Testis (tissue), 3 donors: ENCODE results near the gene KRTAP6-2. TPM values are rescaled to one million over a fixed set of nuclear protein-coding genes. Genes with fewer than 3 reads are reported as not detected.

ENCODE experiments used
- polyA plus RNA-seq: library from polyadenylated mRNA; stranded (reverse); fragments of 350-450 nt; fragmentation: Illumina TruSeq; extraction: RNeasy Lipid Tissue Mini Kit (QIAGEN cat#74804); gene quantifications from one replicate; pipeline ENCODE4 v1.2.3, GENCODE V29; 2014; ENCODE audit warnings: low read depth, low replicate concordance; ENCODE audit not compliant: insufficient read depth
- small RNA-seq, 2 donors: library from RNA; depleted of rRNA; stranded (forward); fragments of <200 nt; gene quantifications; one replicate each; pipeline ENCODE3, GENCODE V24; 2016
- total RNA-seq, 2 donors: library from RNA; depleted of rRNA; stranded (reverse); fragments of >200 nt; gene quantifications; one replicate each; pipeline ENCODE4 v1.2.3, GENCODE V29; 2016

Gene KRTAP6-2
- total and polyA plus RNA-seq, 3 donors from 2014 or later: not detected

Small RNA genes lying within 50 kb of the gene (small RNA-seq; reads per million reads assigned to genes)
- 0 reads per million in 2 donors for gene KRTAP20-1
- gene KRTAP20-3: 0 reads per million in 2 donors
- 0 reads per million in 2 donors for gene KRTAP20-4
- gene KRTAP22-1: 0 reads per million in 2 donors
- gene KRTAP22-2: 0 reads per million in 2 donors

Other genes with a start within 250 kb of the KRTAP6-2 start
- gene KRTAP13-2, start 226.6 kb downstream of the KRTAP6-2 start, total RNA-seq: not detected
- not detected for gene KRTAP13-2, start 226.6 kb downstream of the KRTAP6-2 start, polyA plus RNA-seq
- not detected for gene KRTAP13-1, start 202.9 kb downstream of the KRTAP6-2 start, total RNA-seq
- gene KRTAP13-1, start 202.9 kb downstream of the KRTAP6-2 start, polyA plus RNA-seq: not detected
- not detected for gene KRTAP13-3, start 173.0 kb downstream of the KRTAP6-2 start, total RNA-seq
- gene KRTAP13-3, start 173.0 kb downstream of the KRTAP6-2 start, polyA plus RNA-seq: not detected
- gene KRTAP13-4, start 168.7 kb downstream of the KRTAP6-2 start, total RNA-seq: not detected
- not detected for gene KRTAP13-4, start 168.7 kb downstream of the KRTAP6-2 start, polyA plus RNA-seq
- gene KRTAP15-1, start 158.6 kb downstream of the KRTAP6-2 start, total RNA-seq: not detected
- not detected for gene KRTAP15-1, start 158.6 kb downstream of the KRTAP6-2 start, polyA plus RNA-seq
- gene KRTAP19-1, start 118.5 kb downstream of the KRTAP6-2 start, total RNA-seq: not detected
- gene KRTAP19-1, start 118.5 kb downstream of the KRTAP6-2 start, polyA plus RNA-seq: not detected
- not detected for gene KRTAP19-2, start 111.5 kb downstream of the KRTAP6-2 start, total RNA-seq
- not detected for gene KRTAP19-2, start 111.5 kb downstream of the KRTAP6-2 start, polyA plus RNA-seq
- not detected for gene KRTAP19-3, start 106.9 kb downstream of the KRTAP6-2 start, total RNA-seq
- gene KRTAP19-3, start 106.9 kb downstream of the KRTAP6-2 start, polyA plus RNA-seq: not detected
- gene KRTAP19-4, start 101.7 kb downstream of the KRTAP6-2 start, total RNA-seq: not detected
- not detected for gene KRTAP19-4, start 101.7 kb downstream of the KRTAP6-2 start, polyA plus RNA-seq
- not detected for gene KRTAP19-5, start 96.8 kb downstream of the KRTAP6-2 start, total RNA-seq
- not detected for gene KRTAP19-5, start 96.8 kb downstream of the KRTAP6-2 start, polyA plus RNA-seq
- not detected for gene KRTAP19-6, start 57.0 kb downstream of the KRTAP6-2 start, total RNA-seq
- not detected for gene KRTAP19-6, start 57.0 kb downstream of the KRTAP6-2 start, polyA plus RNA-seq
- not detected for gene KRTAP19-7, start 37.6 kb downstream of the KRTAP6-2 start, total RNA-seq
- not detected for gene KRTAP19-7, start 37.6 kb downstream of the KRTAP6-2 start, polyA plus RNA-seq
- not detected for gene KRTAP22-2, start 8.5 kb downstream of the KRTAP6-2 start, total RNA-seq
- gene KRTAP22-2, start 8.5 kb downstream of the KRTAP6-2 start, polyA plus RNA-seq: not detected
- 1 to 10 TPM in 1 of 2 donors, under 1 TPM in 1; 0.99 to 1.3 TPM for gene KRTAP6-3, start 6.5 kb downstream of the KRTAP6-2 start, total RNA-seq
- not detected for gene KRTAP6-3, start 6.5 kb downstream of the KRTAP6-2 start, polyA plus RNA-seq
- not detected for gene KRTAP22-1, start 2.2 kb upstream of the KRTAP6-2 start, total RNA-seq
- not detected for gene KRTAP22-1, start 2.2 kb upstream of the KRTAP6-2 start, polyA plus RNA-seq
- gene KRTAP6-1, start 15.0 kb upstream of the KRTAP6-2 start, total RNA-seq: not detected
- not detected for gene KRTAP6-1, start 15.0 kb upstream of the KRTAP6-2 start, polyA plus RNA-seq
- gene KRTAP20-1, start 17.5 kb upstream of the KRTAP6-2 start, total RNA-seq: not detected
- not detected for gene KRTAP20-1, start 17.5 kb upstream of the KRTAP6-2 start, polyA plus RNA-seq
- not detected for gene KRTAP20-4, start 21.7 kb upstream of the KRTAP6-2 start, total RNA-seq
- gene KRTAP20-4, start 21.7 kb upstream of the KRTAP6-2 start, polyA plus RNA-seq: not detected
- not detected for gene KRTAP20-2, start 36.3 kb upstream of the KRTAP6-2 start, total RNA-seq
- gene KRTAP20-2, start 36.3 kb upstream of the KRTAP6-2 start, polyA plus RNA-seq: not detected
- not detected for gene KRTAP20-3, start 44.0 kb upstream of the KRTAP6-2 start, total RNA-seq
- gene KRTAP20-3, start 44.0 kb upstream of the KRTAP6-2 start, polyA plus RNA-seq: not detected
- gene KRTAP21-3, start 119.9 kb upstream of the KRTAP6-2 start, total RNA-seq: not detected
- gene KRTAP21-3, start 119.9 kb upstream of the KRTAP6-2 start, polyA plus RNA-seq: not detected
- gene KRTAP21-2, start 148.4 kb upstream of the KRTAP6-2 start, total RNA-seq: 1 to 10 TPM in 1 of 2 donors, not detected in 1; 1.4 TPM
- 2.5 TPM for gene KRTAP21-2, start 148.4 kb upstream of the KRTAP6-2 start, polyA plus RNA-seq
- gene KRTAP21-1, start 156.5 kb upstream of the KRTAP6-2 start, total RNA-seq: not detected
- gene KRTAP21-1, start 156.5 kb upstream of the KRTAP6-2 start, polyA plus RNA-seq: not detected
- not detected for gene KRTAP8-1, start 214.4 kb upstream of the KRTAP6-2 start, total RNA-seq
- not detected for gene KRTAP8-1, start 214.4 kb upstream of the KRTAP6-2 start, polyA plus RNA-seq
- gene KRTAP7-1, start 230.9 kb upstream of the KRTAP6-2 start, total RNA-seq: 1 to 10 TPM in 1 of 2 donors, under 1 TPM in 1; 0.81 to 1.5 TPM
- gene KRTAP7-1, start 230.9 kb upstream of the KRTAP6-2 start, polyA plus RNA-seq: not detected